ENCODE data around the gene ADCY4. TPM values are rescaled to one million over a fixed set of nuclear protein-coding genes. Genes with fewer than 3 reads are reported as not detected.

ADCY4 gene
- total and polyA plus RNA-seq, 2 of the 8 experiments (the other 6 are each of a cell fraction or from before 2014, with no cell fraction given) = 0.27 to 0.35 TPM

GRCh38 chr14:24365600-24366412 is 30.9 kb upstream of the ADCY4 start (continued):
- no peak for TF ChIP-seq POLR2A (IDR thresholded peaks at IDR 0.05; ENCODE audit: control extremely low read depth in 1 of 2, low read depth in 2 of 2, low read length in 2 of 2)
- no peak for TF ChIP-seq KDM5A (IDR thresholded peaks at IDR 0.05; ENCODE audit: low read length)
- no peak for TF ChIP-seq SRF (IDR thresholded peaks at IDR 0.05; ENCODE audit: low read depth, low read length)
- no peak for TF ChIP-seq SIRT6 (IDR thresholded peaks at IDR 0.05; ENCODE audit: low read length)
- TF ChIP-seq POU5F1 (IDR thresholded peaks at IDR 0.05; ENCODE audit: low read depth, low read length) = no peak
- no peak for TF ChIP-seq SP1 (IDR thresholded peaks at IDR 0.05; ENCODE audit: low read depth, low read length)
- no peak for TF ChIP-seq POLR2AphosphoS5 (IDR thresholded peaks at IDR 0.05; ENCODE audit: low read depth, low read length)
- TF ChIP-seq RFX5 (IDR thresholded peaks at IDR 0.05; ENCODE audit: borderline replicate concordance, low read depth, low read length) = no peak
- no peak for TF ChIP-seq SUZ12 (IDR thresholded peaks at IDR 0.05; ENCODE audit: low read length)
- no peak for TF ChIP-seq KDM4A (IDR thresholded peaks at IDR 0.05; ENCODE audit: low read depth, low read length, severe bottlenecking)
- no peak for TF ChIP-seq EZH2 (IDR thresholded peaks at IDR 0.05; ENCODE audit: low read depth, low read length, severe bottlenecking)
- 0 out of 2 replicates have a peak, but pooled peaks have one; percentile 56 for TF ChIP-seq YY1 (IDR thresholded peaks at IDR 0.05; ENCODE audit: low read depth, low read length)
- no peak for TF ChIP-seq CBX8 (IDR thresholded peaks at IDR 0.05; ENCODE audit: borderline replicate concordance, low read depth, low read length)
- no peak for TF ChIP-seq TBP (IDR thresholded peaks at IDR 0.05; ENCODE audit: low read depth, low read length)
- TF ChIP-seq JUND (IDR thresholded peaks at IDR 0.05; ENCODE audit: low read length) = no peak
- TF ChIP-seq ATF2 (IDR thresholded peaks at IDR 0.05; ENCODE audit: low read length) = no peak
- no peak for TF ChIP-seq ZNF274 (IDR thresholded peaks at IDR 0.05; ENCODE audit: borderline replicate concordance, extremely low read depth, low read length)
- TF ChIP-seq E2F6 (IDR thresholded peaks at IDR 0.05) = no peak
- no peak for TF ChIP-seq ATF3 (IDR thresholded peaks at IDR 0.05; ENCODE audit: insufficient read depth, low read depth, low read length)
- TF ChIP-seq GTF2F1 (IDR thresholded peaks at IDR 0.05; ENCODE audit: borderline replicate concordance, low read depth, low read length) = no peak
- no peak for TF ChIP-seq MAX (IDR thresholded peaks at IDR 0.05)
- no peak for TF ChIP-seq FOSL1 (IDR thresholded peaks at IDR 0.05; ENCODE audit: insufficient read depth, low read depth, low read length)
- TF ChIP-seq CEBPB (IDR thresholded peaks at IDR 0.05; ENCODE audit: low read depth, low read length) = no peak
